ENCODE measurements around the gene SLC16A6. TPM values are rescaled to one million over a fixed set of nuclear protein-coding genes. Genes with fewer than 3 reads are reported as not detected.
"Not testable (repeated sequence)": the region's sequence is repeated elsewhere in the genome, so short reads cannot be mapped to it uniquely, and the experiment has no call there.

SLC16A6 gene
- total and polyA plus RNA-seq, 2 donors, result 0.41 to 0.74 TPM

GRCh38 chr17:68291836-68292688 is 1.1 kb upstream of the SLC16A6 start:
- under 1% methylated on average over 76 of the region's 76 CpGs for whole genome bisulfite sequencing
- Histone ChIP-seq H3K4me1 (ENCODE audit: insufficient read depth) (peaks cover 3% of the 10 kb centered on the region), H3K27ac (ENCODE audit: low read depth) (peak overlapping the region; percentile 25), H3K4me3 (ENCODE audit: low read depth, low read length) (peak overlapping the region; percentile 49), H3K36me3 (ENCODE audit: insufficient read depth) (no peaks in the 10 kb centered on the region)
- DNase-seq (ENCODE audit: extremely low spot score), result no peak

- Histone ChIP-seq H3K4me3 (ENCODE audit: low read depth, low read length) (peak overlapping the region; percentile 49), H3K4me1 (ENCODE audit: insufficient read depth) (peaks cover 3% of the 10 kb centered on the region), H3K27ac (ENCODE audit: low read depth) (peak overlapping the region; percentile 2), H3K36me3 (ENCODE audit: insufficient read depth) (no peaks in the 10 kb centered on the region)
- 1% methylated on average over 50 of the region's 50 CpGs for WGBS
- no peak for DNase-seq (ENCODE audit: extremely low spot score)
These were observed 516 bp downstream of the SLC16A6 start for GRCh38 chr17:68290268-68290954.

- H3K27ac ChIP-seq (ENCODE audit: low read depth), result no peak overlapping the region
- 19% methylated on average over 9 of the region's 9 CpGs for WGBS
- no peak overlapping the region for H3K4me3 ChIP-seq (ENCODE audit: low read depth, low read length)
These were observed 1.0 kb downstream of the SLC16A6 start for GRCh38 chr17:68289936-68290267.

GRCh38 chr17:68289473-68289872 is 1.5 kb downstream of the SLC16A6 start:
- Histone ChIP-seq H3K4me3 (ENCODE audit: low read depth, low read length) (no peak overlapping the region), H3K4me1 (ENCODE audit: insufficient read depth) (peaks cover 3% of the 10 kb centered on the region), H3K36me3 (ENCODE audit: insufficient read depth) (no peaks in the 10 kb centered on the region), H3K27ac (ENCODE audit: low read depth) (no peak overlapping the region)
- 57% methylated on average over 7 of the region's 7 CpGs for WGBS
- DNase-seq (ENCODE audit: extremely low spot score), result no peak

More at GRCh38 chr17:68289936-68290267, 1.0 kb downstream of the SLC16A6 start:
- DNase-seq (ENCODE audit: extremely low spot score), result no peak
- peaks cover 3% of the 10 kb centered on the region for H3K4me1 ChIP-seq (ENCODE audit: insufficient read depth)
- H3K36me3 ChIP-seq (ENCODE audit: insufficient read depth), result no peaks in the 10 kb centered on the region

GRCh38 chr17:68288804-68289203 is 2.1 kb downstream of the SLC16A6 start:
- Histone ChIP-seq H3K27ac (ENCODE audit: low read depth) (no peak overlapping the region), H3K4me3 (ENCODE audit: low read depth, low read length) (no peak overlapping the region), H3K4me1 (ENCODE audit: insufficient read depth) (peaks cover 3% of the 10 kb centered on the region), H3K36me3 (ENCODE audit: insufficient read depth) (no peaks in the 10 kb centered on the region)
- WGBS, result 79% methylated on average over 7 of the region's 7 CpGs
- DNase-seq (ENCODE audit: extremely low spot score), result no peak

- no peak for DNase-seq (ENCODE audit: extremely low spot score)
- 69% methylated on average over 5 of the region's 5 CpGs for WGBS
- no peak overlapping the region for H3K27ac ChIP-seq (ENCODE audit: low read depth)
- no peaks in the 10 kb centered on the region for H3K36me3 ChIP-seq (ENCODE audit: insufficient read depth)
- no peak overlapping the region for H3K4me3 ChIP-seq (ENCODE audit: low read depth, low read length)
- peaks cover 3% of the 10 kb centered on the region for H3K4me1 ChIP-seq (ENCODE audit: insufficient read depth)
These were observed 2.6 kb downstream of the SLC16A6 start for GRCh38 chr17:68288375-68288774.

- H3K4me1 ChIP-seq (ENCODE audit: insufficient read depth); H3K27ac ChIP-seq (ENCODE audit: low read depth); H3K36me3 ChIP-seq (ENCODE audit: insufficient read depth); DNase-seq (ENCODE audit: extremely low spot score); H3K4me3 ChIP-seq (ENCODE audit: low read depth, low read length): not testable (repeated sequence)
- 74% methylated on average over 4 of the region's 6 CpGs for WGBS
These were observed 9.0 kb downstream of the SLC16A6 start for GRCh38 chr17:68281965-68282364.

- H3K4me3 ChIP-seq (ENCODE audit: low read depth, low read length), result no peak overlapping the region
- 98% methylated on average over 5 of the region's 5 CpGs for whole genome bisulfite sequencing
- H3K27ac ChIP-seq (ENCODE audit: low read depth), result no peak overlapping the region
- no peaks in the 10 kb centered on the region for H3K4me1 ChIP-seq (ENCODE audit: insufficient read depth)
- peaks cover 2% of the 10 kb centered on the region for H3K36me3 ChIP-seq (ENCODE audit: insufficient read depth)
- no peak for DNase-seq (ENCODE audit: extremely low spot score)
These were observed 13.1 kb downstream of the SLC16A6 start for GRCh38 chr17:68277807-68278206.

GRCh38 chr17:68276339-68276738 is 14.6 kb downstream of the SLC16A6 start:
- H3K27ac ChIP-seq (ENCODE audit: low read depth); H3K4me1 ChIP-seq (ENCODE audit: insufficient read depth); H3K4me3 ChIP-seq (ENCODE audit: low read depth, low read length); DNase-seq (ENCODE audit: extremely low spot score); H3K36me3 ChIP-seq (ENCODE audit: insufficient read depth): not testable (repeated sequence)
- 96% methylated on average over 3 of the region's 3 CpGs for WGBS

GRCh38 chr17:68273722-68274121 is 17.2 kb downstream of the SLC16A6 start:
- H3K4me3 ChIP-seq (ENCODE audit: low read depth, low read length), result no peak overlapping the region
- no peak overlapping the region for H3K27ac ChIP-seq (ENCODE audit: low read depth)
- no peak for DNase-seq (ENCODE audit: extremely low spot score)
- 75% methylated on average over 11 of the region's 11 CpGs for whole genome bisulfite sequencing
- H3K4me1 ChIP-seq (ENCODE audit: insufficient read depth), result no peaks in the 10 kb centered on the region
- H3K36me3 ChIP-seq (ENCODE audit: insufficient read depth), result peaks cover 2% of the 10 kb centered on the region

- 85% methylated on average over 2 of the region's 2 CpGs for WGBS
These were observed 25.1 kb downstream of the SLC16A6 start for GRCh38 chr17:68265833-68266232.

GRCh38 chr17:68263101-68263681 is 27.7 kb downstream of the SLC16A6 start:
- H3K4me1 ChIP-seq (ENCODE audit: insufficient read depth); DNase-seq (ENCODE audit: extremely low spot score); H3K27ac ChIP-seq (ENCODE audit: low read depth); H3K4me3 ChIP-seq (ENCODE audit: low read depth, low read length); H3K36me3 ChIP-seq (ENCODE audit: insufficient read depth): not testable (repeated sequence)
- WGBS, result 11% methylated on average over 9 of the region's 9 CpGs

More at GRCh38 chr17:68265833-68266232, 25.1 kb downstream of the SLC16A6 start:
- H3K36me3 ChIP-seq (ENCODE audit: insufficient read depth); H3K4me3 ChIP-seq (ENCODE audit: low read depth, low read length); H3K4me1 ChIP-seq (ENCODE audit: insufficient read depth); DNase-seq (ENCODE audit: extremely low spot score); H3K27ac ChIP-seq (ENCODE audit: low read depth): not testable (repeated sequence)

- not testable (repeated sequence) for H3K4me3 ChIP-seq (ENCODE audit: low read depth, low read length); H3K27ac ChIP-seq (ENCODE audit: low read depth); DNase-seq (ENCODE audit: extremely low spot score); H3K4me1 ChIP-seq (ENCODE audit: insufficient read depth); H3K36me3 ChIP-seq (ENCODE audit: insufficient read depth)
- 57% methylated on average over 2 of the region's 2 CpGs for WGBS
These were observed 28.5 kb downstream of the SLC16A6 start for GRCh38 chr17:68262467-68262866.
